Measurements from ENCODE around the gene ARPC4. TPM values are rescaled to one million over a fixed set of nuclear protein-coding genes. Genes with fewer than 3 reads are reported as not detected.
A peak's percentile ranks its signal among the peaks of the same experiment; 100 is the strongest.

The ARPC4 gene
- total RNA-seq, 1 donor from 2014 or later = 164 TPM

DNA sequence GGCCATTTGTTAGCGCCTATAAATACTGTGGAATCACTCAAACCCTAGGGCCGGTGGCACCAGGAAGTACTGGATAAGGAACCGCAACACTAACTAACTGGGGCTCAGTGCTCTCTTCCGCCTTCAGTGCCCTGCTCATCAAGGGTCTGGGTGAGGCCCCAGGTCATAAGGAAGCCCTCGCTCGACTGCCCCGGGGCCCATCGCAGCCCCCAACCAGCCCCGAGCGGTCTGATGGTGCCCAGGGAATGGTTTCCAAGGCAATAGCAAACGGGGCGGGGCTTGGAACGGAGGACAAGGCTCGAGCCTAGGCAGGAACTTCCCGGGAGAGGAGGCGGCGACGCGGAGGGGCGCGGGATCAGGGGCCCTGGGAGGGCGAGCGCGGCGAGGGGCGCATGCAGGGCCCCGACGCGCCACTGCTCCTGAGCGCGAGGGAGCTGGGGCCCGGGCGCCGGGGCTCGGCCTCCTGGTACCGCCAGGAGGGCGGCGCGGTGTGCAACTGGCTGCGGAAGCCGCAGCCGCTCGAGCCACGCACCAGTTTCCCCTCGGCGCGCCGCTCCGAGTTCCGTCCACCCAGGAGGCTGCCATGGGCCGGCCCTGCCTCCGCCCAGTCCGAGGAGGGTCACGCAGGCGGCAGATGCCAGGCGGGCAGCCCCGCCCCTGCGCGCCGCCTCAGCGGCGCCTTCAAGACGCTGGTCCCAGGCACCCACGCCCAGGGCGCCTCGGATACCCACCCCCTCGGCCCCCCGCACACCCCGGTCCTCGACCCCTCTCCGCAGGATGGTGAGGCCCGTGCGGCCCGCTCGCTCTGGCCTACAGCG is 16.9 kb downstream of the ARPC4 start, which contains the start of gene TTLL3:
Gene TTLL3 (plus strand): TSS at position 648 of the 818 bp plus-strand sequence. CDS start 400 bp downstream, outside the sequence.
- peaks cover 10% of the 10 kb centered on the region for H3K36me3 Mint-ChIP-seq (ENCODE audit: unreplicated experiment)
- H3K9me3 Mint-ChIP-seq (ENCODE audit: unreplicated experiment) = peaks cover 8% of the 10 kb centered on the region
- peaks cover 32% of the 10 kb centered on the region for H3K4me1 Mint-ChIP-seq (ENCODE audit: low read depth, unreplicated experiment)
- H3K4me3 Mint-ChIP-seq (ENCODE audit: unreplicated experiment) = peak within 1 kb of the TSS; percentile 85
- peaks cover 11% of the 10 kb centered on the region for H3K27me3 Mint-ChIP-seq (ENCODE audit: unreplicated experiment)
- peak within 1 kb of the TSS; percentile 74 for H3K27ac Mint-ChIP-seq (ENCODE audit: unreplicated experiment)
- TF ChIP-seq, protein P1, sequence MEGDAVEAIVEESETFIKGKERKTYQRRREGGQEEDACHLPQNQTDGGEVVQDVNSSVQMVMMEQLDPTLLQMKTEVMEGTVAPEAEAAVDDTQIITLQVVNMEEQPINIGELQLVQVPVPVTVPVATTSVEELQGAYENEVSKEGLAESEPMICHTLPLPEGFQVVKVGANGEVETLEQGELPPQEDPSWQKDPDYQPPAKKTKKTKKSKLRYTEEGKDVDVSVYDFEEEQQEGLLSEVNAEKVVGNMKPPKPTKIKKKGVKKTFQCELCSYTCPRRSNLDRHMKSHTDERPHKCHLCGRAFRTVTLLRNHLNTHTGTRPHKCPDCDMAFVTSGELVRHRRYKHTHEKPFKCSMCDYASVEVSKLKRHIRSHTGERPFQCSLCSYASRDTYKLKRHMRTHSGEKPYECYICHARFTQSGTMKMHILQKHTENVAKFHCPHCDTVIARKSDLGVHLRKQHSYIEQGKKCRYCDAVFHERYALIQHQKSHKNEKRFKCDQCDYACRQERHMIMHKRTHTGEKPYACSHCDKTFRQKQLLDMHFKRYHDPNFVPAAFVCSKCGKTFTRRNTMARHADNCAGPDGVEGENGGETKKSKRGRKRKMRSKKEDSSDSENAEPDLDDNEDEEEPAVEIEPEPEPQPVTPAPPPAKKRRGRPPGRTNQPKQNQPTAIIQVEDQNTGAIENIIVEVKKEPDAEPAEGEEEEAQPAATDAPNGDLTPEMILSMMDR (IDR thresholded peaks at IDR 0.05; ENCODE audit: partially characterized antibody, unreplicated experiment) = peak; percentile 7
- peak; percentile 88 for DNase-seq

DNA sequence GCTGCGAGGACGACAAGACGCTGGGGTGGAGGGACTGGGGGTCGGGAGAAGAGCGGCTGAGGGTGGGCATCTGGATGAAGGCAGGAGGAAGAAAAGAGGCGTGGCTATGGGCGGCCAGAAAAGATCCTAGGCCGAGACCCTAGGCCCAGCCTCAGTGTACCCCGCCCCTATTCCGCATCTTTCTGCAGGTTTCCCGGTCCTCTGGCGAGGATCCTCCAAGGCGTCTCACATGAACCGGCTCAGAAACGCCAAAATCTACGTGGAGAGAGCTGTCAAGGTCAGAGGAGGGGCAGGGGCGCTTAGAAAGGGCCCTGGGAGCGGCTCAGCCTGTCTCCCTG is 17.5 kb downstream of the ARPC4 start:
- Mint-ChIP-seq H3K36me3 (ENCODE audit: unreplicated experiment) (peaks cover 10% of the 10 kb centered on the region), H3K9me3 (ENCODE audit: unreplicated experiment) (peaks cover 7% of the 10 kb centered on the region), H3K4me3 (ENCODE audit: unreplicated experiment) (peak overlapping the region; percentile 85), H3K27me3 (ENCODE audit: unreplicated experiment) (peaks cover 11% of the 10 kb centered on the region), H3K4me1 (ENCODE audit: low read depth, unreplicated experiment) (peaks cover 32% of the 10 kb centered on the region), H3K27ac (ENCODE audit: unreplicated experiment) (peak overlapping the region; percentile 74)
- TF ChIP-seq, protein P1 (IDR thresholded peaks at IDR 0.05; ENCODE audit: partially characterized antibody, unreplicated experiment) = no peak
- no peak for DNase-seq

- Mint-ChIP-seq H3K27me3 (ENCODE audit: unreplicated experiment) (peaks cover 11% of the 10 kb centered on the region), H3K4me3 (ENCODE audit: unreplicated experiment) (peak overlapping the region; percentile 85), H3K9me3 (ENCODE audit: unreplicated experiment) (peaks cover 7% of the 10 kb centered on the region), H3K4me1 (ENCODE audit: low read depth, unreplicated experiment) (peaks cover 32% of the 10 kb centered on the region), H3K36me3 (ENCODE audit: unreplicated experiment) (peaks cover 10% of the 10 kb centered on the region), H3K27ac (ENCODE audit: unreplicated experiment) (peak overlapping the region; percentile 74)
- DNase-seq = no peak
- TF ChIP-seq, protein P1 (IDR thresholded peaks at IDR 0.05; ENCODE audit: partially characterized antibody, unreplicated experiment) = no peak
These were observed 18.0 kb downstream of the ARPC4 start for GRCh38 chr3:9810846-9811245.

DNA sequence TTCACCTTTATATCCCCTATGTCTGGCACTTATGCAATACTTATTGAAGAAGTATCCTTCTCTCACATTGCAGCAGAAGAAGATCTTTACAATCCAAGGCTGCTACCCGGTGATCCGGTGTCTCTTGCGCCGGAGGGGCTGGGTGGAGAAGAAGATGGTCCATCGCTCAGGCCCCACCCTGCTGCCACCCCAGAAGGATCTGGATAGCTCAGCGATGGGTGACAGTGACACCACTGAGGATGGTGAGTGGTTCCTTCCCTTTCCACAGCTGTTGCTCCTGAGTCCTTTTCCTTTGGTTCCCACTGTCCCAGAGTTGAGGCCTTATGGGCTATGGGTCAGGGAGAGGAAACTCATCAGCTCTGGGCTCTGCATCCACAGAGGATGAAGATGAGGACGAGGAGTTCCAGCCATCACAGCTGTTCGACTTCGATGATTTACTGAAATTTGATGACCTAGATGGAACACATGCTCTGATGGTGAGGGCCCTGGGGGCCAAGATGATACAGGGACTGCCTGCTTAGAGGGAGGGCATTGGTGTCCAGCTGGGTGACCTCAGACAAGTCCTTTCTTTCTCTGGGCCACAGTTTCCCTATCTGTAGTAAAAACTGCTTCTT is 20.1 kb downstream of the ARPC4 start:
- Mint-ChIP-seq H3K4me3 (ENCODE audit: unreplicated experiment) (no peak overlapping the region), H3K27me3 (ENCODE audit: unreplicated experiment) (peaks cover 11% of the 10 kb centered on the region), H3K27ac (ENCODE audit: unreplicated experiment) (no peak overlapping the region), H3K4me1 (ENCODE audit: low read depth, unreplicated experiment) (peaks cover 27% of the 10 kb centered on the region), H3K9me3 (ENCODE audit: unreplicated experiment) (peaks cover 7% of the 10 kb centered on the region), H3K36me3 (ENCODE audit: unreplicated experiment) (peaks cover 10% of the 10 kb centered on the region)
- no peak for DNase-seq
- TF ChIP-seq, protein P1 (IDR thresholded peaks at IDR 0.05; ENCODE audit: partially characterized antibody, unreplicated experiment) = no peak

DNA sequence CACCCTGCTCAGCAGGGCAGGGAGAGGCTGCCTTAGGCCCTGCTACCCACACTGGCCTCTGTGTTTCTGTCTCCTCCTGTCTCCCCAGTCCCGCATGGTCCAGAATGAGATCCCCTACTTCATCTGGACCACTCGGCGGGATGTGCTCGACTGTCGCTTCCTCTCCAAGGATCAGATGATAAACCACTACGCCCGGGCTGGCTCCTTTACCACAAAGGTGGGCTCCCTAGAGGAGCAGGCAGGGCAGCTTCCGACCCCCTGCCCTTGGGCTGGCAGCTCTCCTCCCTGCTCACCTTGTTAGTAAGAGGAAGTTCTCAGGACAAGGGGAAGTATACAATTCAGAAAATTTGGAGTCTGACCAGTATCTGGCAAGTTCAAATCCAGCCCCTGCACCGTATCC is 23.1 kb downstream of the ARPC4 start:
- Mint-ChIP-seq H3K27me3 (ENCODE audit: unreplicated experiment) (peaks cover 3% of the 10 kb centered on the region), H3K27ac (ENCODE audit: unreplicated experiment) (no peak overlapping the region), H3K4me1 (ENCODE audit: low read depth, unreplicated experiment) (peaks cover 8% of the 10 kb centered on the region), H3K4me3 (ENCODE audit: unreplicated experiment) (no peak overlapping the region), H3K9me3 (ENCODE audit: unreplicated experiment) (peaks cover 5% of the 10 kb centered on the region), H3K36me3 (ENCODE audit: unreplicated experiment) (peaks cover 14% of the 10 kb centered on the region)
- DNase-seq = no peak
- TF ChIP-seq, protein P1 (IDR thresholded peaks at IDR 0.05; ENCODE audit: partially characterized antibody, unreplicated experiment) = no peak

Measured in glutamatergic neuron (in vitro differentiated cells).